Measurements from ENCODE around the gene L3MBTL4.
"Not testable (repeated sequence)": the region's sequence is repeated elsewhere in the genome, so short reads cannot be mapped to it uniquely, and the experiment has no call there.

Gene L3MBTL4

DNA sequence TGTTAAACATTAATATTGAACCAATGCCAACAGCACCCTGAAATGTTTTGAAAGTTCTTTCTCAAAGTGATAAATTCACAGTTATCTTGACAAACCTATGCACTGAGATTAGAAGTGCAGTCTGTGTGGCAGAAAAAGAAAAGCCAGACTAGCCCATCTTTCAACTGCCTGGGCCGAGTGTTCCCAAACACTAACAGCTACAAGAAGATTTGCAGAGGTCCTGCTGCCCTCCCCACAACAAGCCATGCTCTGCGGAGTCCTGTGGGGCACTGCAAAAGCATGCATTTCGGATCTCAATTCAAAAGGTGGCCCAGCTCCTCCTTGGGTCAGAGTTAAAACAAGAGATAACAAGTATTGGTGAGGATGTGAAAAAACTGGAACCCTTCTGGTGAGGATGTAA is 311.0 kb downstream of the L3MBTL4 start:
- no peak for DNase-seq (ENCODE audit: low spot score)

DNA sequence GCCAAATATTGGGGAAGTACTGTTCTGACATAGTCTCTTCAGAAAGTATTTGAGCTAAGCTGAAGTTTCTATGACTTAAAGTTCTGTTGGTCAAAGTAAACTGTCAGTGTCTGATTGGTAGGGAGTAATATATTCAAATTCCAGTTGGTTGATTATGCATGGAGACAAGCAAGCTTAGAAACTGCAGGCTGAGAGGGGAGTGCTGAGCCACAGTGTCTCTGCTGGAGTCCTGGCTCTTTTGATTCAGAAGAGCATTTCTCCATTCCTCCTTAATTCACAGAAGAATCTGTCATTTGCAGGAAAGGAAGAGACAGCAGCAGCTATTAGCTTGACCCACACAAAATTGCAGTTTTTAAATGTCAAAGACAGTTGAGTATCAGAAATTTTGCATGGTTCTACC is 318.0 kb downstream of the L3MBTL4 start:
- DNase-seq (ENCODE audit: low spot score) = no peak

DNA sequence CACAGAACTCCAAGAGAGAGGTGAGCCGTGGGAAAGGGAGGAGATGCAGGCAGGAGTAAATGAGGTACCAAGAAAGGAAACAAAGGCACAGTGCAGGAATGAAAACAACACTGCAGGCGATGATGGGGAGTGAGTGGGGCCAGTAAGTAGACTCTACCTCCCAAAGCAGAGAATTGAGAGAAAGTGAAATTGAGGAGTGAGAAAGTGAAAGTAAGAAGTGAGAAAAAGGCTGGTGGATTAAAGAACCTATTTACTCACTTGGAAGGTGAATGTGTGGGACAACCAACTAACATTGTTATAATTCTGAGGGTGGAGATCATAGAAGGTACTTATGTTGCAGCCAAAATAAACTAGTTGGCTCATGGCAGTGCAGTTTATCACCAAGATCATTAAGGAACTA is 326.3 kb downstream of the L3MBTL4 start:
- DNase-seq (ENCODE audit: low spot score) = no peak

DNA sequence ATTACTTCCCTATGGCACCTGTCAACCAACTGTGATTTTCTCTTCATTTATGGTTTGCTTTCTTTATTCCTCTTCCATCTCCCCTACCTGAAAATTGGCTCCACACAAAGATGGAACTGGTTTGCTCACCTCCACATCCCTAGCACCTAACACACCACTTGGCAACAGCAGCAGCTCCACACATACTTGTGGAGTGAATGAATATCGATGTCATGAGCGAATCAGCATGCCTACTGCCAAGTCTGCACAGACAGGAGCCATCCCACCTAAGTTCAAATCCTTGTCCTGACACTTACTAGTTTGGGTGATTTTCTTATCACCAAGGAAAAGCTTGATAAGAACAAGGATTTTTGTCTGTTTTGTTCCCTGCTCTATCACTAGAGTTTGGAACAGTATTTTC is 328.0 kb downstream of the L3MBTL4 start:
- DNase-seq (ENCODE audit: low spot score) = no peak

DNA sequence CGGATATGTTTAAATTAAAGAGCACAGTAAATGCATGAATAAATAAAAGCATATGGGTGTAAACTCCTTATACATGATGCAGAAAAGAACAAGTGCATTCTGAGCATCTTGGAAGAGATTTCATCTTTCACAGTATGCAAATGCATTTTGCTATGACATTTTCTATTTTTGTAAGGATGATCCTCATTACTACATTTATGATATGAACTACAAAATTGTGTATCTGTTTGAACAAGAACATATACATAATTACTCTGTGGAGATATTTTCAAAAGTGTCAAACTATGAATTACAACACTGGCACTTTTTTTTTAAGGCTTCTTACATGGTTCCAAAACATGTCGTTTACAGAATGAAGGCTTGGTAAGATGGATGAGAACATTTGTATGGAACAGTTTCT is 335.3 kb downstream of the L3MBTL4 start:
- DNase-seq (ENCODE audit: low spot score) = no peak

DNA sequence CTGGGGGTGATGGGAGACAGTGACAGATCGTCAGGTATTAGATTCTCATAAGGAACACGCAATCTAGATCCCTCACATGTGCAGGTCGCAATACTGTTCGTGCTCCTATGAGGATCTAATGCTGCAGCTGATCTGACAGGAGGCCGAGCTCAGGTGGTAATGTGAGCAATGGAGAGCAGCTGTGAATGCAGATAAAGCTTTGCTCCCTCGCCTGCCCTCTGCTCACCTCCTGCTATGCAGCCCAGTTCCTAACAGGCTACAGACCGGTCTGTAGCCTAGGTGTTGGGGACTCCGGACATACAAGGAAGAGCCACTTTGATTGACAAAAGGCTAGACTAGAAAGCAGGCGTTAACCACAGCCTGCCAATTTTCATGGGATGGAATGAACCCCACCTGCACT is 335.8 kb downstream of the L3MBTL4 start:
- DNase-seq (ENCODE audit: low spot score) = no peak

- DNase-seq (ENCODE audit: low spot score) = not testable (repeated sequence)
Observed at GRCh38 chr18:6072423-6072822, 342.3 kb downstream of the L3MBTL4 start.

GRCh38 chr18:6069539-6069938 is 345.2 kb downstream of the L3MBTL4 start:
- DNase-seq (ENCODE audit: low spot score) = no peak

DNA sequence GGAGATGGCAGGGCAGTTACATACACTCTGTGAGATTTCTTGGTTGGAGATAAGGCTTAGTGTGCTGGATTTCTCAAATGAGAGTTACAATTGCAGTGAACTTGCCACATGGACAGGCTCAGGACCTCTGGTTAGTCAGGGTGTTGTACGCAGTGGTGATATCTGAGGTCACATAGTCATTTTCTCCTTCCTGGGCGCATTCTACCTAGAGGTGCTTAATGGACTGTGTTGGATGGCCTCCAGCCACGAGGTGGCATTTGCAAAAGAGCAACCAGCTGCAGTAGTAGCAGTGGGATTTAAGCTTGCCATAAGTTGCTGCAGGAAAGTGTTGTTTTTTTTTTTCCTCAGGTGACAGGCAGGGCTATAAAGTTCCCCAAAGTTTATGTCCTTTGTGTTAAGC is 345.6 kb downstream of the L3MBTL4 start:
- no peak for DNase-seq (ENCODE audit: low spot score)

GRCh38 chr18:6060149-6060548 is 354.6 kb downstream of the L3MBTL4 start:
- DNase-seq (ENCODE audit: low spot score) = no peak

DNA sequence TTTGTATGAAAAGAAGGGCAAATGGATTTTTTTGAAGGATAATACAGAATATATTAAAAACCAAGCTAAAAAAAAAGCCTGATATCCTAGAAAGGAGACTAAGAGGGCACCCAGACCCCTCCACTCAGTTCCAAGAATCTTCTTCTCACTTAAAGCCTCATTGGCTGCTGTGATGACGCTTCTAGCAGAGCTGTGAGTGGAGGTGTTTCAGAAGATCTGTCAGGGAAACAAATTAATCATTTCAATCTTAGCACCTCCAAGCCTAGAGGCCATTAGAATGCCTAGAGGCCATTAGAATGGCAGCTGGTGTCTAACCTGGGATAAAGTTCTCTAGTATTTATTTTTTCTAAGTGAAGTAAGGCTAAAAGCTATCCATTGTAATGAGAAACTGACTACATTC is 355.2 kb downstream of the L3MBTL4 start:
- no peak for DNase-seq (ENCODE audit: low spot score)

DNA sequence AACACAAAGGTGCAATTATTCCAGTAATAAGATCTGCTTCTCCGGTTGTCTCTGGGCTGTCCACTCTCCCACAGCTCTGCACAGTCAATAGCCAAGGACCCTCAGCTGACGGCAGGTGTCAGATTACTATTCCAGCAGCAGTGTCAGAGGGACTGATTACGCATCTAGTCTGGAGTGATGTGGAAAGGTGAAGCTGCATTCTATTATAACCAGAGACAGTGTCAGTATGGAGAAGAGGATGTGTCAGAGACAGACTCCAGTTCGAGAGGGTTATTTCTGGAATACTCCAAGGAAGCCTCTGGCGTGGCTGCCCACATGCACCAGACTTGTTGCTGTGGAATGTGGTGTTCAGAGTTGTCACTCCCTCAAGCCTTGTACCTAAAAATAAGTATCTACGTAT is 355.8 kb downstream of the L3MBTL4 start:
- DNase-seq (ENCODE audit: low spot score) = no peak

DNA sequence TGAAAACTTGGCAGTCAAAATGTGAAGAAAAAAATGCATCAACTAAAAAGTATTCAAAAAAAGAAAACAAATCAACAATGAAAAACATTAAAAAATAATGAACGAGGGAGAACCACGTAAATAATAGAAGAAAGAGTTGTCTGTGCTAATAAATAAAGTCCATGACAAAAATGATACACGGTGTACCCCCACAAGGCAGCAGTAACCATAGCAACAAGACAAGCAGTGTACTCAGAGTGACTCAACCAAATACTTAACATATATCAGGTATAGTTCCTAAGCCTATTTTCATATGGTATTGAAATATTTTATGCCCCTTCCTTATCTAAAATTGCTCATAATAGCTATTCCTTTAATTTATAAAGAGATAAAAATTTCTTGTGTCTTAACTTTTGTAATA is 357.1 kb downstream of the L3MBTL4 start:
- no peak for DNase-seq (ENCODE audit: low spot score)

DNA sequence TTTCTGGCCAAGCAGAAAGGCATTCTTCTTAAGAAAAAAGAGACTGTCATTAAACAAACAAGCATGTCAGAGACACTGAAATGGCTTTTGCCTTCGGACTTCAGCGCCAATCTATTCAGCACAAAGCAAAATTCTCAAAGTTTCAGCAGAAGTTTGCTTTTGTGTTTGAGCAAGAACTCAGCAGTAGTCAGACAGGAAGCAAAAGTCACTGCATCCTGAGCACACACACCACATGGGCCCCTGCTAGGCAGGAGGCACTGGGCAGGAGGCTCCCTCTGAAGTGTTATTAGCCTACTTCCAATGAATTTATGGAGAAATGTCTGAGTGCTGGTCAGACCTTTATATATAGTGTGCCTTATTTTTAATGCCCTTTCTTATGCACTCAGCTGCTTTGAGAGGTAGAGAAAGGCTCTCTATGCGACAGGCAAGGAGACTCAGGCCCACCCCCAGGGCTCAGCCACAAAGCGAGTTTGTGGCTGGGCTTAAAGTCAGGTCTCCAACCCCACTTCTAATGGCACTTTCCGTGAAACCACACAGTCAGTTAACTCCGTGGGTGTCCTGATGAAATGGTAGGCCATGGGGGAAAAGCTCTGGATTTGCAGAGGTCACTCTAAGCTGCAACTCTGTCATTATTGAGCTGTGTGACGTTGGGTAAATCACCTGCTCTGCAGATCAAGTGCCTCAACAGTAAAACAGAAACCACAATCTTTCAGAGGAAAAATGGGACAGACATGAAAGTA is 358.4 kb downstream of the L3MBTL4 start:
- no peak for DNase-seq (ENCODE audit: low spot score)

DNA sequence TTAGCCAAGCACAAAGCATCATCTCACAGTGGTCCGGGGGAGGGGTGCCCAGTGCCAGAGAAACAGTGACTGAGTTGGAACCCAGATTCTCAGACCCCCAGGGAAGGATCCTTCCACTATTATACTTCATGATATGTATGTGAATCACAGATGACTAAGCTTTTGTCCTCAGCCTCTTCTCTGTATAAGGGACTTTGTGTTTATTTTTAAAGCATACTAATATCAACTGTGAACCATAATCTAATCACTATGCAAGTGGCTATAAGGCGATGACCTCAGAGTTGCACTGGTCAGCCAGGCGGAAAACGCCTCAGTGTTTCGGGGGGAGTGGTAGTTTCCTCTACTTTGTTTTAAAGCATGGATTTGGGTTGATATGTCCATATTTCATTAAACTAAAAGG is 359.0 kb downstream of the L3MBTL4 start:
- DNase-seq (ENCODE audit: low spot score) = no peak

GRCh38 chr18:6054256-6054842 is 360.4 kb downstream of the L3MBTL4 start:
- no peak for DNase-seq (ENCODE audit: low spot score)

DNA sequence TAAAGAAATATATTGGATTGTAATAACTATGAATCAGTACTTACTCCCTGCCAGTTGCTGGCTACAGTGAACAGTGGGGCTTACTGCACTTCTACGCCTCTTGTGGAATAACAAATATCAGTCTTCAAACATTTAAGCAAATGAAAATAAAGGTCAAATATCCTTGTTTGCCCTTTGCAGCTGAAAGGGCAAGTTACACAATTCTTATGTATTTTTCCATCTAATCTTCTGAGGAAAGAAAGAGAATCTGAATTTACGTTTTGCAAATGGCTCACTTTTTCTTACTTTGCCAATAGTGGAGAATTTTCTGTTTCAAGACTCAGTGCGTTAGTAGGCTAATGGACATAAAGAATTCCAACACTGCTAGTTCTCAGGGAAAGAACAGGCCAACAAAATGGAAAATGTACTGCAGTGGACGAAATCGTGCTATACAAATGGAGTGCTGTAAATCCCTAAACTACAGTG is 362.2 kb downstream of the L3MBTL4 start:
- DNase-seq (ENCODE audit: low spot score) = no peak

DNA sequence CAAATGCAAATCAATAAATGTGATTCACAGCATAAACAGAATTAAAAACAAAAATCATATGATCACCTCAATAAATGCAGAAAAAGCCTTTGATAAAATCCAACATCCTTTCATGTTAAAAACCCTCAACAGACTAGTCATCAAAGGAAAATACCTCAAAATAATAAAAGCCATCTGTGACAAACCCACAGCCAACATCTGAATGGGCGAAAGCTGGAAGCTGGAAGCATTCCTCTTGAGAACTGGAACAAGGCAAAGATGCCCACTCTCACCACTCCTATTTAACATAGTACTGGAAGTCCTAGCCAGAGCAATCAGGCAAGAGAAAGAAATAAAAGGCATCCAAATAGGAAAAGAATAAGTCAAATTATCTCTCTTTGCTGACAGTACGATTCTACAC is 367.1 kb downstream of the L3MBTL4 start:
- not testable (repeated sequence) for DNase-seq (ENCODE audit: low spot score)

DNA sequence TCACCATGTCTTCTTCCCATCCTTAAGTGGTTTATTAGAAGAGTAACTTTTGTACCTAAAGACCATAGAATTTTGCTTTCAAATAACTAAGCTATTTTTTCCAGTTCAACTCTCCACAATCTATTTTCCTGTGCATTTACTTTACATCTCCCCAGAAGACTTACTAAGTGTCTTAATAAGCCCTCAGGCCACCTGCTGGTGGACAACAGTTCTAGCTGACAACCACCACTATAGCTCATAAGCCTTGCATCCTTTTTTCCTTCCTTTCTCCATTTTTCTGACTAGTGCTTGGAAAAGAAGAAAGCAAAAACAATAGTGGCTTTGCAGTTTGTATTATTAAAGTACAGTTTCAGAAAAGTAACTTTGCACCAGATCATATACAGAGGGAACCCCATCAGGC is 369.9 kb downstream of the L3MBTL4 start:
- DNase-seq (ENCODE audit: low spot score) = no peak

DNA sequence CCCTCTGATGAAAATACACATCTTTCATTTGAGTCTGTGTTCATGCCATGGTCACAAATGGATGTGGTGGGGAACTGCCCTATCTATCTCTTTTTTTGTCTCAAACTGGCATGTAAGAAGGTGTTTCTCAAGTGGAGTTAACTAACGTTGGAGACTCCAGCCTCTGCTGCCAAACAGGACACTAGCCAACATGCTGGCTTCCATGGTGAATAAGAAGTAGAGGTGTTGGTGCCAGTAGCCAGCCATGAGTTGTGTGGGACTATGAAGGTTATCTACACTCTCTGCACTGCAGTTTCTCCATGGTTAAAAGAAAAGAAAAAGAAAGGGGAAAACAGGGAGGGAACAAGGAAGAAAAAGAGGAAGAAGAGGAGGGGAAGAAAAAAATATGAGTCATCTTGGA is 370.4 kb downstream of the L3MBTL4 start:
- DNase-seq (ENCODE audit: low spot score) = no peak

- DNase-seq (ENCODE audit: low spot score) = no peak
Observed at GRCh38 chr18:6039055-6039454, 375.7 kb downstream of the L3MBTL4 start.

GRCh38 chr18:6031442-6031841 is 383.3 kb downstream of the L3MBTL4 start:
- DNase-seq (ENCODE audit: low spot score) = no peak

- no peak for DNase-seq (ENCODE audit: low spot score)
Observed at GRCh38 chr18:6031002-6031401, 383.7 kb downstream of the L3MBTL4 start.

- DNase-seq (ENCODE audit: low spot score) = no peak
Observed at GRCh38 chr18:6024745-6025248, 389.9 kb downstream of the L3MBTL4 start.
